Femur (tissue), 1 donor: ENCODE measurements around the gene LINC01488.

Source experiments
- DNase-seq: peaks from one replicate; pipeline ENCODE4 v3.0.0-alpha.2; 2017

Gene LINC01488

DNA sequence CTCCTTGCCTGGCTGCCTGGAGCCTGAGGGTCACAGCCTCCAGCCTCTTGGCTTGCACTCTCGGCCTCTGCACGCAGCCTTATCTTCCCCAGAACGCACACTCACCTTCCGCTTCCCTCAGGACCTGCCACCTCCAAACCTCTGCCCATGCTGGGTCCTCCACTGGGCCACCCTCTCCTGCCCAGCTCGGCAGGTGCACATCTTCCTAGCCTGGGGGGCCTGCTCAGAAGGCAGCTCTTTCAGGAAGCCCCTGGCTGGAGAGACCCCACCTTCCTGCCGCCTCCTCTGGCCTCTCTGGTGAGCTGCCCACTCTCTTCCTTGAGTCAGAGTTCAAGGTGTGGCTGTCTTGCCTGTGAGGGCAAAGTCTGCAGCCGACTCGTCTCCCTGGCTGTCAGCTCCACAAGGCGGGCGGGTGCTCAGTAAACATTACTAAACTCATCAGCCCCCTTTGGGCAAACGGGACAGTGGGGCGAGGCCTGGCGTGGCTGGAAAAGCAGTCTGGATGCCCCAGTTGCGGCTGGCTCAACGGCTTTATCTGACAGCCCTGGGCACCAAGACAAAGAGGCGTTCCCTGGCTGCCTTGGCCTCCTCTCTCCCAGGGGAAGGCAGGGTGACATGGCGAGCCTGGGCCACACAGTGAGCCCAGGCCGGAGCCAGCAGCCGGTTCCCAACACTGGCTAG, 1.7 kb upstream of the LINC01488 start:
- no peak for DNase-seq

DNA sequence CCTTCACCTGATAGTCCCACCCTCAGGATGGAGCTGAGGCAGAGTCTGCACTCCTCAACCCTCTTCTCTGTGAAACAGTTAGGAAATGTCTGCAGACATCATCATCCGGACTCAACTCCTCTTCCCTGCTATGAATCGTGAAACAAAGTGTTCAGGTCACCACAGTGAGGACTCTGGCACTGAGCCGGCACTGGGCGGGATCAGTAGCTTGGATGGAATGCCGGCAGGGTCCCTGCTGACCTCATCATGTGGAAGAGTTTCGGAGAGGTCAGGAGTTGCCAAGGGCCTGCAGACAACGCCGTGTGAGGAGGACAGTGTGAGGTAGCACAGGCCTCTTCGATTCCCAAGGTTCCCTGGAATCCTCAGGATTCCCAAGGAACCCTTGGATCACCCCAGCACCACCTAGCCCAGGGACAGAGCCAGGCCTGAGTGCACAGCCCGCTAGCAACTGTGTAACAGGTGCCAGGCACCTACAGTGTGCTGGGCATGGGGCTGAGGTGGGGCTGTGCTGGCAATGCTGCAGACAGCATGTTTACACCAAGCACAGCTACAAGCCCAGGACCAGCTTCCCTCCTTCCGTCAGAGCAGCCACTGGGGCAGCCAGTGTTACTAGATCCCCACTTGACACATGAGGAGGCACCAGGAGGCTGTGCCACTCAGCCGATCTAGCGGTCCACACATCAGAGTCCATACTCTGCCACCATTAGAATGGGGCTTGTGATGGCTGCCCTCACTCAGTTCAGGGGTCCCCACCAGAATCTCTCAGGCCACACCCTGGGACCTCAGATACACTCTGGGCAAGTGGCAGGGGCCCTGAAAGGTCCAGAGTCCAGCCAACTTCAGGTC, 693 bp upstream of the LINC01488 start:
- DNase-seq = peak; percentile 62

DNA sequence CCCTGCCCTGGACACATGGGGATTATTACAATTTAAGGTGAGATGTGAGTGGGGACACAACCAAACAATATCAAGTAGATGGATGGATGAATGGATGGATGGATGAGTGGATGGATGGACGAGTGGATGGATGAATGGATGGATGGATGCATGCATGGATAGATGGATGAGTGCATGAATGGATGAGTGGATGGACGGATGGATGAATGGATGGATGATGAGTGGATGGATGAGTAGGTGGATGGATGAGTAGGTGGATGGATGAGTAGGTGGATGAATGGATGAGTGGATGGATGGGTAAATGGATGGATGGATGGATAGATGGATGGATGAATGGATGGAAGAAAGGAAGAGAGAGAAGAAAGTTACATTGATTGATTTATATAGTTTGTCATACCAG, 859 bp downstream of the LINC01488 start:
- no peak for DNase-seq

DNA sequence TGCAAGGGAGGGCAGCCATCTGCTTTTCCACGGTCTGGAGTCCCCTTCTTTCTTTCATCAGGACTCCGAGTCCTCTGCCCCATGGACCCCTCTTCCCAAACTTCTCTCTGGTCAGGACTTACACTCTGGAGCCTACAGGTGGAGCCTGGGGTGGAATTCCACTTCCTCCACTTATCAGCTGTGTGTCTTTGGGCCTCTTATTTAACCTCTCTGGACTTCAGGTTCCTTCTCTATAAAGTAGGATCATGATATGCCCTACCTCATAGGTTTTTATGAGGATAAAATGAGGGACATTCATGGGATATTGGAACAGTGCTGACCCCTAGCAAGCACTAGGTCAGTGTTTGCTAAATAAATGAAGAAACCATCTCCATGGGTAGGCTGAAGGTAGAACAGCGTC, 1.7 kb downstream of the LINC01488 start:
- DNase-seq = no peak

DNA sequence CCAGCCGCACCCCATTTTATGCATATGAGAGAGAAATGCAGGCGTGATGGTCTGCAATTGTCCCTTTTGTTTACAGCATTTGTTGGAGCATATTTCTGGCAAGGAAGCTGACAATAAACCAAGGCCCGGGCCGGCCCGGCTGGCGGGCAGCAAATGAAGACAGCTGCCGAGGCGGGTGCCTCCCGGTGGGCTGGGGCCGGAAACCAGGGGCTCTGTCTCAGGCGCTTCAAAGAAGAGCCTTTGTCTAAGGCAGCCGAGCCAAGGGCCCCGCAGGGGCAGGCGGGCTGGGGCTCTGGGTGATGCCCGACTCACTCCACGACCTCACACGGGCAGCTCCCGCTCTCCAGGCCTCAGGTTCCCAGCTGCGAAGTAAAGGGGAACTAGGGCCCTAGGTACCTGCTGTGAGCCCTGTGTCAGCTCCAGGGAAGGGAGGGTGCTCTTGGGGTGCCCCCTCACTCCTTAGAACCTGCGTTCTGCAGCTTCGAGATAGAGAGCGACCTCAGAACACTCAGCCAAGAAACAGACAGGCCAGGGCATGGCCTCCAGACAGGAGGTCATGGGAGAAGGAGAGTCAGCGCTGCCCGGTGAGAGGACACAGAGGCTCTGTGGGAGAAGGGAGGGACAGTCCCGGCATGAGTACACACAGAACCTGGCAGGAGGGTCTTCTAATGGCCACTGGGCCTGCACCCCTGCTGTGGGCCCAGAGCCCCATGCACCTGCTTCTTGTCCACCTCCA, 2.4 kb downstream of the LINC01488 start:
- DNase-seq = no peak

DNA sequence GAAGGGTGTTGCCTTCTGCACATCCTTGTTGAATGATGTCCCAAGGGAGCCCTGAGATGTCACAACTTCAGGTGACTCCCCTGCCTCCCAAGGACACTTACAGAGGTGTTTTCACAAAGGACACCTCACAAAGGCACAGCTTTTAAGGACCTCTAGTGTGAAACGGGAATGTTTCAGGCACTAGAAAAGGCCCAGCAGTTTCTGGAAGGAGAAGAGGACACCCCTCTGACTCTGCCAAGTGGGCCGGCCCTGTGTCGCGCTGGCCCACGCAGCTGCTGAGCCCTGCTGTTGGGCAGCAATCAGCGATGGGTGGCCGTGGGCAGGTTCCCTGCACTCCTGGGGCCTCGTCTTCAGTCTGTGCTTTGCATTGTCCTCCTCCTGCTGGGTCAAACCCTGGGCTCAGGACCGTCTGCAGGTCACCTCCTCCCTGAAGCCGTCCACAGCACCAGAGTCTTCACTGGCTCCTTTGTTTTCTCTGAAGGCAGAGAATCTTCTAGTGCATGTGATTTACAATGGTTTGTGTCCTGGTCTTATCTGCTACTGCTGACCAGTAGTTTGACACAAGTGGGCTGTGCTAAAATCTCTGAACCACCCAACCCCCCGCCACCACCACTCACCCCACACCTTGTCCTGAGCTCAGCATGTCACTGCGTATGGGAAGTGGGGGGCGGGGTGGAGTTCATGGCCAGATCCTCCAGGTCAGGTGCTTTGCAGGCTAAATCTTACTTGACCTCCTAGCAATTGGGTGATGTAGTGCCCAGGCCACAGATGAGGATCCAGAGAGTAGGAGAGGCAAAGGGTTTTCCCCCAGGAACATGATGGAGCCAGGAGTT, 3.2 kb downstream of the LINC01488 start:
- no peak for DNase-seq

DNA sequence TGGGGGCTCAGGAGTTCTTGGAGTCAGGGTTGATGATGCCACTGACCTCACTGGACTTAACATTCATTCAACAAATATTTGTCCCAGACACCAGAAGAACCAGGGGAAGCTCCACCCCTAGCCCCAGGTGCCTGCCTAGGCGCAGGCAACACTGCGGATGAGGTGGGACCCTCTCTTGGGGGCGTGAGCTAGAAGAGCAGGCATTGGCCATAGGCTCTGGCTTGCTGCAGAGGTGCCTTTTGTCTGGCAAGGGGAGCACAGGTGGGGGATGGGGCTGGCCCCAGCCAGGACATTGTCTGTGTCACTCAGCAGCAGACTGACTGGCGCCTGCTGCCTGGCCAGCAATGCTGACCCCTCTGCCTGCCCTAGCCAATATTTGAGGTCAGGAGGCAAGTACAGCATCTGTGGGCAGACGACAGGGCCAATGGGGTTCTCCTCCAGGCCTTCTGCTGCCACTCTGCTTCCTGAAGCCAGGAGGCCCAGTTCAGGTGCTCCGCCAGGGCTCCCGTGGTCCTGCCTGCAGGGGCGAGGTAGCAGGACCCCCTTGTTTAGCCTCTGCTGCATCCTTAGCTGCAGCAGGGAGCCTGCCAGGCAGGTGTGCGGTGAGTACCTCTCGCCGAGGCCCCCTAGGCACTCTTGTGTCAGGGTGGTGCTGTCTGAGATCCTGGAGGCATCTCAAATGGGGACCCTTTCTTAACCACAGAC, 4.0 kb downstream of the LINC01488 start:
- no peak for DNase-seq

DNA sequence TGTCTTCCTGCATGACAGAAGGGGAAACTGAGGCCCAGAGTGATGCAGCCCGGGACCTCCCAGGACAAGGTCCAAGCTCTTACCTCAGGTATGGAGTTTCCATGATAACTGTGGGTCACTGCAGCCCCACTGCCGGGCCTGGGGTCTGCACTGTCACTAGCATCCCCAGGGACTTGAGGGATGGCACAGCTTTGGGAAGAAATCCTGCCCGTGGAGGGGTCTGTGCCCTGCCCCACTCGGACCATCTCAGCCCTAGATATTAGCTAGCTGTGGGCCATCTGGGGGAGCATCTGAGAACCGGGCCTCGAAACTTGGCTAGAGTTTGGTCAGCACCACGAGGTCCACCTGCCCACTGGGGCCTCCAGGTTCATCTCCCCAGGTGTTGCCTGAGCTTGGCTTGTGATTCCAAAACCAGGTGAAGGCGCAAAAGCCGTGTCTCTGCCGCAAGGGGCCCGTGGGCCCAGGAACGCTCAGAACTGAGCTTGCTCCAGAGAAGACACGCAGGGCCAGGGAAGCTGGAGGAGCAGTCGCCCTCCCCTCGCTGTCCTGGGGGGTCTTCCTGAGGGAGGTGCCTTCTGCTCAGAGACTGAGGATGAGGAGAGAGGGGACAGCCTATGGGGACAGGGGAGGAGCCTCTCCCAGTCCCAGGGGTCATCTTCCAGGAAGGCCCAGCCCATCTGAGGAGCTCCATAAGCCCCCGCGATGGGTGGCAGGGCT, 4.8 kb downstream of the LINC01488 start:
- DNase-seq = no peak

DNA sequence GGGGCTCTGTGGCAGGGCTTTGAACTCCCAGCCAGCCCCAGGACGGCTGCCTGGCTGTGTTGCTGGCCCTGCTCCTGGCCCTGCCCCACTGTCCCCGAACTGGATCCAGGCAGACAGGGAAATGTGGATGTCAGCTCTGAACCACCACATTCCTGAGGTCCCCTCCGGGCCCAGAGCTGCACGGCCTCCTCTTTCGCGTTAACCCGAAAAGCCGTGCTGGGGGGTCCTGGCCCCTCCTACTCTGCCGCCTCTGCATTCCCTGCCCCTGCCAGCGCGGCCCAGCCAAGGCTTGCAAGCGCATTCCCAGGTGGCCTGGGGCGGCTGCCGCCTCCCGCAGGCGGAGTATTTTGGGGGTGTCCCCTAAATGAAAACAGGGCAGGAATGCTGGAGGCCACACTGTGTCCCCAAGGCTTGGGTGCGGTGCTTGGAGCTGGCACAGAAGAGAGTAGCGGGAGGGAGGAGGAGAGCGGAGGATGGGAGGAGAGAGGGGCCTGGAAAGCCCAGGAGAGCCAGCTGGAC, 5.4 kb downstream of the LINC01488 start:
- DNase-seq = peak; percentile 78

DNA sequence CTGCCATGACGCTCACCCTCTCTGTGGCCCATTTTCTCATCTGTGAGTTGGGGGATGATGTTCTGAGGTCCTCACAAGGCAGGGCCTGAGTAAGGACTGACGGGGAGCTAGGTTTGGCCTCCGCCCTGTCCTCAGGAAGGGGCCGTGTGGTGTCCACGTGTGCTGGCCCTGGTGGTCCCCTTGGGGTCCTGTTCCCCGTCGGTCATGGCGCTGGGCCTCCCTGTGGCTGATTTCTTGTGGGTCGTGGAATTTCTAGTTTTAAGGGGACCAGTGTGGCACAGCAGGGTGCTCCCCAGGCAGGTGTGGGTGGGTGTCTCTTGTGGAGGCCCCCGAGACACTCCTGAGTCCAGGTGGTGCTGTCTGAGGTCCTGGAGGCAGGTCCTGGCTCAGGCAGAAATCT, 5.9 kb downstream of the LINC01488 start:
- DNase-seq = no peak

DNA sequence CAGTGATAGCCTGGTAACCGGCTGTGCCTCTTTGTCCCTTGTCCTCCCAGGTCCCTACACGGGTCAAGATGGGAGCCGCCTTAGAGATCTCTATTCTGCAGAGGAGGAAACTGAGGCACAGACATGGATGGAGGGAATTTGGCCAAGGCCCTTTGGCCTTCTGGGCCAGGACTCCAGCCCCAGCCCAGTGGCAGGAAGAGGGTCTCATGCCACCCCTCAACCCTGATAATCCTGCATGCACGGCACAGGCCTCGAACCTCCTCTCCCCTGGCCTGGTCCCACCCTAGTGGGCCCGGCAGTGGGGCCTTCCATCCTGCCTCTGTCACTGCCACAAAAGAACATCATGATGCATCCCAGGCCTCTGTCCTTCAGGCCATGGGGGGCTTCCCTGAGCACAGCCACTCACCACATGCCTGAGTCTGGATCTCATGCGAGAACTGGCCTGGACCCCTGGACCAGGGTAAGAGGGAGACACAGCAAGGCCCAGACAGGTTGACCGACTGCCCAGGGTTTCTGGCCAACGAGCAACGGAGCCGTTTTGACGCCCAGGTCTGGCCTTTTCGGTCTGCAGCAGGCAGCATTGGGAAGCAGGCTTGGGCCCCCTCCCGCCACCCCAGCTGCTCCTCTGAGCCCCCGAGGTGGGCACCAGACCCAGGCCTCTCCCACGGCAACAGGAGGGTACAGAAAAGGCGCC, 6.5 kb downstream of the LINC01488 start:
- DNase-seq = no peak

DNA sequence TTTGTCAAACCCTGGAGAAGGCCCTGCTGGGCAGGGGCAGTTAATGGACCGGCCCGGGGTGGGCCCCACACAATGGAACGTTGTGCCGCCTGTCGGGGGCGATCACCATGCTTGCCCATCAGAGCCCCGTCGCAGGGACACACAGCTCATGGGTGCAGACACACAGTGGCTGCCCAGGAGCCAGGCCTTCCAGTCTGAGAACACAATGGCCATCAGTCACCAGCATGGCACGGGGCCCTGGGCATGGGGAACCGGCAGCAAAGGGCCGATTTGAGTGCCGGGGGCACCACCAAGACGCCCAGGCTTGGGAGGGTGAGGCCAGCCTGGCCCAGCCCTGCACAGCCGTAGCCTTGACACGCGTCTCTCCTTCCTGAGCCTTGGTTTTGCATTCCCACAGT, 7.1 kb downstream of the LINC01488 start:
- DNase-seq = no peak

DNA sequence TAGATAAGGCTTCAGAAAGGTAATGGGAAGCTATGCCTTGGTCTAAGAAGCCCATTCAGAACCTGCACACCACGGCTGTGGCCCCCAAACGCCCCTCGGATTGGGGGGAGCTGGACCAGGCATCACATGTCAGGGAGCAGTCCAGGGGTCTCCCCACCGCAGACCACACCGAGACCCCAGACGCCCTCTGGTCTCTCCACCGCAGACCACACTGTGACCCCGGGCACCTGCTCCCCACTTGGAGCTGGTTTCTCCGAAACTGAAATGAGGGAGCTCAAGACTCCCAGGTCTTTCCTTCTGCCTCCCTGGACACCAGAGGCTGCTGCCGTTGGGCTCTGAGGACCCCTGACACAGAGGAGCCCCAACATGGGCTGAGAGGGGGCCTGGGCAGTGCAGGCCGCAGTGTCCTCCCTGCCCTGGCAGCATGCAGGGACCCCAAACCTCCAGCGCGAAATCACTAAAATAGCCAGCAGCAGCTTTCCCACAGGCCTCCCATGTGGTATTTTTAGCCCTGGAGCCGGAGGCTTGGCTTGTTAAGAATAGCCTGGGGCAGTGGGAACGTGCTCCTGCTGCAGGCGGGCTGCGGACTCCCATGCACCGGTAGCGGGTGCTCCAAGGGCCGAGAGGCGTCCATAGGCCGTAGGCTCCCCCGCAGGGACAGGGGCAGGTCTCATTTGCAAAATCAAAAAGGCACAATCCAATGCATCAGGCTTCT, 7.7 kb downstream of the LINC01488 start:
- peak; percentile 67 for DNase-seq

DNA sequence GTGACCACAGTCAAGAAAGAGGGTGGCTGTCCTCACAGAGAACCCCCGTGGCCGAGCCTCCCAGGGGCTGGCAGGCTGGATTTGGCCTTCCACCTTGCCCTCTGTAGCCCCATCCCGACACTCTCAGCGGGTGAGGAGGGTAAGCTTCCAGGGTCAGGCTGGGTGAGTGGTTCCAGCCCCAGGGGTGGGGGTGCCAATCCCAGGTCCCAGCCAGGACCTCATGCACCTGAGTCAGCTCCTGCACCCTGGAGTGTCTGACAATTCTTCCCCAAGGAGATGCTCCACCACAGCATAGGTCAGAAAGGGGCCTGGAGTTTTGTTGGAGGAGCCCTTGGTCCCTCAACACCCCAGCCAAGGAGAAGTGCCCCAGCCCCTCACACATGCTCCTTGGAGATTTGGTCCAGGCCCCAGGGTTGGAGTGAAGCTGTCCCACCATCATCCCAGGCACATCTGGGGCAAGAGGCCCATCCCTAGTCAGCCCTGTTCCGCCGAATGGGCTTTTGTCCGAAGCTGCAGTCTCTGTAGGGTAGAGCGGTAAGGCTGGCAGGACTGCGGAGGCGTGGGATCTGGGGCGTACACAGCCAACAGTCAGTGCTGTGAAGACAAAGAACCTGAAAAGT, 8.4 kb downstream of the LINC01488 start:
- DNase-seq = no peak

DNA sequence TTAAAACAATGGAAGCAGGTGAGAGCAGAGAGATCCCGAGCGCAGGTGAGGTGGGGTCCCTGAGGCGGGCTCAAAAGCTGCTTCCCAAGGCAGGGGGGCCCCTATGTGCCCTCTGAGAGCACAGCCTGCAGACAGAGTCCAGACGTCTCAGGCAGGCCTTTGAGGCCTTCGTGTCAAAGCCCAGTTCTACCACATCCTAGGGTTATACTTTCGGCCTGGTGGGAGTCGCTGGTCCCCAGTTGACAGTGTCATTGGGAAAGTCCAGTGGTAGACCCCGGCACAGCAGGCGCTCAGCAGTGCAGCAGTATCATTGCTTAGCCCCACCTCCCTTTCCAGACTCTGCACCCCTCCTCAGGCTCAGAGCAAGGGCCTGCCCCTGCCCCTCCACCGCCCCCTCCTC, 9.1 kb downstream of the LINC01488 start:
- DNase-seq = no peak

DNA sequence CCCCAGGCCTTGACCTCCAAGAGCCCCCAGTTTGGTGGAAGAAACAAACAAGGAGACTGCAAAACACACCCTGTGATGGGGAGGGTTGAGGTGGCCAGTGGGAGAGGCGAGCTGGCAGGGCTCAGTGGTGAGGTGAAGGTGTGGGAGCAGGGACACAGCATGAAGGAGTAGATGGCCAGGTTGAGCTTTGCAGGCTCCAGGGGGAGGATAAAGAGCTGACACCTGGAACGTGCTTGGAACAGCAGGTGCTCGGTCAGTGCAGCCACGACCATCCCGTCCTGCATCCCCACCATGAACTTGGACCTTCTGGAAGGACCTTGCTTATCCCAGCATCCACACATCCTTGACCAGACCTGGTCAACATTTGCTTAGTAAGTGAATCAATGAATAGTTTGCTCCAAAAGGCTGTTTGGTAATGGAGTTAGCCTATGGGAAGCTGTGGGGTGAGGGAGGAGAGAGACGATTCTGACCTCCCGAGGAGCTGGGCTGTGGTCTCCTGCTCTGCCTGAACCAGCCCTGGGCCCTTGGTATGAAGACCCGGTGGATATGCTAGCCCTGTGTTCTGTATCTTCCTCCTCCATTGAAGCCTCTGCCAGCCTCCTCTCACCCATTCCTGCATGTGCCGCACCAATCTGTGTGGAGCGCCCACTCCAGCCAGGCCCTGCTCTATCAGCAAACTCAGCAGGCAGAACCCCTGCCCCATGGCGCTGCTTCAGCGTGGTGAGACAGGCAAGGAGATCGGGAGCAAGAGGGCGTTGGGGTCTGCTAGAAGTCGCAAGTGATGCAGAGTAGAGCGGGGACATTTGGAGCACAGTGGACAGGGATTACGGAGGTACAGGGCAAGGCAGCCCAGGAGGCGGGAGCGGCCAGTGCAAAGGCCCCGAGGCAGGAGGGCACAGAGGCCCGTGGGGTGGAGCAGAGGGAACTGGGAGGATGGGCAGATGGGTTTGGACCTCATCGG, 9.9 kb downstream of the LINC01488 start:
- no peak for DNase-seq

DNA sequence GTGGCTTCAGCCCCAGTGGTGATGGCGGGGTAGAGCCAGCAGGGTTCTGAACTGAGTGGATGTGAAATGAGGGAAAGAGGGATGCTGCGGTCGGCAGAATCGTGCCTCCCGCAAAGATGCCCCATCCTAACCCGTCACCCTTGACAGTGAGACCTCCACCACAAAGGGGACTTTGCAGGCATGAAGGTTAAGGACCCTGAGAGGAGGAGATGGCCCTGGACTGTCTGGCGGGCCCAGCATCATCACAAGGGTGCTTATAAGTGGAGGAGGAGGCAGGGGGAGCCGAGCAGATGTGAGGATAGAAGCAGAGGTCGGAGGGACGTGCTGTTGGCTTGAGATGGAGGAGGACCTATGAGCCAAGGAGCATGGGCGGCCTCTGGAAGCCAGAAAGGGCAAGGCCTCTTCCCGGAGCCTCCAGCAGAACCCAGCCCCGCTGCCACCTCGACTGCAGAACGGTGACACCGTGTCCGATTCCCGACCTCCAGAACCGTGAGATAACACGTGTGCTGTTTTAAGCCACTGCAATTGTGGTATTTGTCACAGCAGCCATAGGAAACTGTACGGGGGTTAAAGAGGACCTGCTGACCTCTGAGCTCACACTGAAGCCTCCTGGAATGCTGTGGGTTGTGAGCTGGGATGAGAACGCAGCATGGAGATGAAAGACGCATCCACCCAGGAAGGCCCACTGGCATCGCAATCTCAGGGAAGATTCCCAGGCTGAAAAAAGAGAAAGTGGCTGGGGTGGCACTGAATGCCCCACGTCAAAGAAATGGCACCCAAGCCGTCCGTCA, 10.9 kb downstream of the LINC01488 start:
- DNase-seq = no peak
